Measurements from ENCODE around the gene FOXO3.

FOXO3 gene

DNA sequence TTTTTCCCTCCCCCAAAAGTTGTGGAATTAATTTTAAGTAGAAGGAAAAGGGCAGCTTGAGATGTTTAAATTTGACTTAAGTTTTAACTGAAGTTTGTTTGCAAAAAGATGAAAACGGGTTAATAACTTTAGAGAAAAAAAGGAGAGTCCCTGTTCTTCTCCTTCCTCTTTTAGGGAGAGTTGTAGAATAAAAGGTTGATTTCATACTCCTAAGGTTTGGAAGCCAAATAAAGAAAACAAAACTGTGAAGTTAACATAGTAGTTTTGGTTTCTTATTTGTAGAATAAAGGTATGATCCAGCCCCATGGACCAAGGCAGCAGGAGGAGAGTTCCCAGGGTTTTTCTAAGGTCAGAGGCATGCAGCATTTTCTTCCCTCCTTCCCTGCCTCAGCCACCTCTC is 33.4 kb downstream of the FOXO3 start:
- Mint-ChIP-seq H3K4me3 (no peak overlapping the region), H3K36me3 (peaks cover 6% of the 10 kb centered on the region), H3K27ac (no peak overlapping the region), H3K4me1 (ENCODE audit: low read depth) (peaks cover 54% of the 10 kb centered on the region), H3K9me3 (ENCODE audit: low read depth) (no peaks in the 10 kb centered on the region), H3K27me3 (no peaks in the 10 kb centered on the region)

DNA sequence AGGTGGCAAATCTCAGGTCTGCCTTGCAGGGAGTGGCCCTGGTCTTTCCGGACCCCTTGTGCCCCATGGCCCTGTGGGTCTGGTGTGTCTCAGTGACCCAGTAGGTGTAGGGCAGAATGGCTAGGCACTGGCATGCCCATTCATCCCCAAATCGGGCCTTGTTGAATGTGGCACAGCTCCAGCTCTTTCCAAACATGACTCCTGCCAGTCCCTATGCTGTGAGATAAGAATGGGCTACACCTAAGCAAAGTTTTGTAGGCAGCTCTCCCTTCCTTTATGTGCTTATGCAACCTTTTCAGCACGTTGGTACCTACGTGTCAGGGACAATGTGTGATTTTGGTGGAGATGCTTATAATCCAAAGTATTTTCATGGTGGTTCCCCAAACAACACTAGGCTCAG is 33.9 kb downstream of the FOXO3 start:
- H3K27ac Mint-ChIP-seq: no peak overlapping the region
- H3K27me3 Mint-ChIP-seq: no peaks in the 10 kb centered on the region
- no peaks in the 10 kb centered on the region for H3K9me3 Mint-ChIP-seq (ENCODE audit: low read depth)
- H3K4me1 Mint-ChIP-seq (ENCODE audit: low read depth): peaks cover 54% of the 10 kb centered on the region
- H3K4me3 Mint-ChIP-seq: no peak overlapping the region
- H3K36me3 Mint-ChIP-seq: peaks cover 9% of the 10 kb centered on the region

DNA sequence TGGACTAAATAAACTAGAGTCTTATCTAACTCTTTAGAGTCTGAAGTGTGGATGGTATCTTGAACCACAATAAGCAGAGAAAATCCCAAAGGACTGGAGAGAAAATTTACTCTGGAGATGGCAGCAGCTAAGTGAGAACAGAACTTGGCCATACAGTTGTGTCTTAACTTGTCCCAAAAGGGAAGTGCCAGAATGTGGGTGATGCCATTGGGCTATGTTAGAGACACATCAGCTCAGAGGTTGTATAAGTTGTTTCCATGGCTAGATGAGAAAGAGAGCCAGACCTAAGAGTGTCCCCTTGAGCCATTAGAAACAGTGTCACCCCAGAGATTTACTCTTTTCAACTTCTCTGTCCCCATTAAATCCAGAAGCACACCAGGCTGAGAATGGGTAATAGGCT is 36.2 kb downstream of the FOXO3 start:
- Mint-ChIP-seq H3K9me3 (ENCODE audit: low read depth) (no peaks in the 10 kb centered on the region), H3K4me3 (no peak overlapping the region), H3K27ac (no peak overlapping the region), H3K36me3 (peaks cover 11% of the 10 kb centered on the region), H3K4me1 (ENCODE audit: low read depth) (peaks cover 47% of the 10 kb centered on the region), H3K27me3 (no peaks in the 10 kb centered on the region)

DNA sequence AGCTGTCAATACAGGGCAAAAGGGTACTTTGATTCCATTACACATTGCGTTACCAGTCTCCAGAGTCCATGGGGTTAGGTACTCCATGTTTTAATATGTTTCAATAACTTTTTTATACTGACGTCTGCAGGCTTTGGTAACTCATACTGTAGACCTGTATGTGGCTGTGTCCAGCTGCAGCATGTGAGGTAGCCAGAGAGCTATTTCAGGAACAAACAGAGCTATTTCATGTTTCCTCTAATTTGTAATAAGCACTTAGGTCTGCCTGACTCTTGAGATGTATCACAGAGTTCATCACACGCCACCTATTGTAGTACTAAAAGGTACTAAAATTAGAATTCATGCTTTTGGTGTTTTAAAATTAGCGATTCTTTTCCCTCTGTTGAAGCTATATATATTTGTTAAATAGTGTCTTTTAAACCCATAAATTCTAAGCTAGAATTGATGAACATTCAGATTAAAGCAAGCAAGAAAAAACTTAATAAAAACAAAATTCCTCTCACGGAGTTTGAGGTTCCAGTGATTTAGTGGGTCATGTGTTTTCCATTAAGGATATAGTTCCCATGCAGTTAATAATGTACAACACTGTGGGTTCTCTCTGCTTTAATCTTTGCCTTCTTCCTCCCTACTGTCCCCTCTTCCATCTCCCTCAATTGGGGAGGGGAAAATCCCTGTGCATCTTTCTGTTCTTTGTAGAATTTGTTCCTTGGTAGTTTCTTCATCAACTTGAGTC is 37.0 kb downstream of the FOXO3 start:
- peaks cover 11% of the 10 kb centered on the region for H3K36me3 Mint-ChIP-seq
- no peak overlapping the region for H3K27ac Mint-ChIP-seq
- peaks cover 42% of the 10 kb centered on the region for H3K4me1 Mint-ChIP-seq (ENCODE audit: low read depth)
- H3K9me3 Mint-ChIP-seq (ENCODE audit: low read depth): no peaks in the 10 kb centered on the region
- H3K4me3 Mint-ChIP-seq: no peak overlapping the region
- H3K27me3 Mint-ChIP-seq: no peaks in the 10 kb centered on the region

DNA sequence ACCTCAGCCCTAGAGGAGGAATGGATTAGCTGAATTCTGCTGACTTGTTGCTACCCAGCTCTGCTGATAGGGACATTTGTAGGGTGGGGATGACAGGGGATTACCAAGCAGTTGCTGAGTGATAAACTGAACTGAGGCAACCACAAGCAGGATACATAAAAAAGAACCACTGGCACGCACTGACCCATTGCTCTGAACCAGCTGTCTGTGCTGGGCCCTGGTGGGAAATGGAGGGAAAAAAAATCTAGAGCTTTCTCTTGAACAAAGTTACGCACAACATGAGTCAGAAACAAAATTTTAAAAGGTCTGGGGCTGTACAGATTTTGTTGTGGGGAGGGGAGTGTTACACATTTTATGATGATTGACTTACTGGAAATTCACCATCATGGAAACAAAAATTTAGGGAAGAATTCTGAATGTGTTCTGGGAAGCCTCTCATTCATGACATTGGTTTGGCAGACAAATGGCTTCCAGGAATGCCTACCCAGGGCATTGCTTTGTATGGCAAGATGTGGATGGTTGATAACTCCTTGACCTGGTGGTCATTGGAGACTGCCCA is 37.7 kb downstream of the FOXO3 start:
- H3K27ac Mint-ChIP-seq: no peak overlapping the region

DNA sequence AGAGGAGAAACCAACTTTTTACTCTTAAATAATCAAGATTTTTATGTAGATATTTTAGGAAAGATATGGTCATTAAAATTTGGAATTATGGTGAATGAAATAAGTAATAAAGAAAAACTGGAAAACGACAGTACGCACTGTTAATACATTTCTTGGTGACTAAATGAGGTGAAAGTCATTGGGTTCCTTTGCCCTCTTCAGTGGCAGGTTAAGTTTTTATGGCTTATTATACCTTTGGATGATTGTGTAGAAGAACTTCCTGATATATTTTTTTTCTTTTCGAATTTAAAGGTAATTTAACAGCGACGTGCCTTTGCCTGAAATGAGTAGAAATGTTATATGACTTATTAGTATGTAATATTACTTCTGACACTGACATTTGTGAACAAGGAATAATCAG is 43.4 kb downstream of the FOXO3 start:
- no peak overlapping the region for H3K4me3 Mint-ChIP-seq
- no peaks in the 10 kb centered on the region for H3K27me3 Mint-ChIP-seq
- peaks cover 7% of the 10 kb centered on the region for H3K36me3 Mint-ChIP-seq
- H3K4me1 Mint-ChIP-seq (ENCODE audit: low read depth): peaks cover 41% of the 10 kb centered on the region
- no peaks in the 10 kb centered on the region for H3K9me3 Mint-ChIP-seq (ENCODE audit: low read depth)
- H3K27ac Mint-ChIP-seq: no peak overlapping the region

More for the DNA sequence above, 37.7 kb downstream of the FOXO3 start:
- H3K9me3 Mint-ChIP-seq (ENCODE audit: low read depth): no peaks in the 10 kb centered on the region
- H3K36me3 Mint-ChIP-seq: peaks cover 9% of the 10 kb centered on the region
- no peak overlapping the region for H3K4me3 Mint-ChIP-seq
- H3K4me1 Mint-ChIP-seq (ENCODE audit: low read depth): peaks cover 41% of the 10 kb centered on the region
- H3K27me3 Mint-ChIP-seq: no peaks in the 10 kb centered on the region

DNA sequence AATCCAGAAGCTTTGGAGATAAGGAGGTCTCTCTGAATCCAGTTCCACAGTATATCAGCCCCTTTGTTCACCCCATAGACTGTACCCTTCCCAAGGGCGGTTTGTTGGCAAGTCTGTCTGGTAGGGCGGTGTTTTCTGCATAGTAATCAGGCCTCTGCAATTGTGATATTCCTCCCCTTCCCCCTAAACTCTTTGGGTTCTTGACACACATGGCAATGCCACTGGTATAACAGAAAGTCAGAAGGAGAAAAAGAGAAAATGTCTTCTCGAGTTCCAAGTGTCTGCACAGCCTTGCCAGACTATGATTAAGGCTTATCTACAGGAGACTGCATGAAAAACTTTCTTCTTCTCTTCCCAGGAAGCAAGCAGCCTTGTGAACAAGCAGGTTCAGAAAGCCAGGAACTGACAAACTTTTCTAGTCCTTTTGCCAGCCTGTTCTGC is 45.6 kb downstream of the FOXO3 start:
- H3K4me3 Mint-ChIP-seq: no peak overlapping the region

DNA sequence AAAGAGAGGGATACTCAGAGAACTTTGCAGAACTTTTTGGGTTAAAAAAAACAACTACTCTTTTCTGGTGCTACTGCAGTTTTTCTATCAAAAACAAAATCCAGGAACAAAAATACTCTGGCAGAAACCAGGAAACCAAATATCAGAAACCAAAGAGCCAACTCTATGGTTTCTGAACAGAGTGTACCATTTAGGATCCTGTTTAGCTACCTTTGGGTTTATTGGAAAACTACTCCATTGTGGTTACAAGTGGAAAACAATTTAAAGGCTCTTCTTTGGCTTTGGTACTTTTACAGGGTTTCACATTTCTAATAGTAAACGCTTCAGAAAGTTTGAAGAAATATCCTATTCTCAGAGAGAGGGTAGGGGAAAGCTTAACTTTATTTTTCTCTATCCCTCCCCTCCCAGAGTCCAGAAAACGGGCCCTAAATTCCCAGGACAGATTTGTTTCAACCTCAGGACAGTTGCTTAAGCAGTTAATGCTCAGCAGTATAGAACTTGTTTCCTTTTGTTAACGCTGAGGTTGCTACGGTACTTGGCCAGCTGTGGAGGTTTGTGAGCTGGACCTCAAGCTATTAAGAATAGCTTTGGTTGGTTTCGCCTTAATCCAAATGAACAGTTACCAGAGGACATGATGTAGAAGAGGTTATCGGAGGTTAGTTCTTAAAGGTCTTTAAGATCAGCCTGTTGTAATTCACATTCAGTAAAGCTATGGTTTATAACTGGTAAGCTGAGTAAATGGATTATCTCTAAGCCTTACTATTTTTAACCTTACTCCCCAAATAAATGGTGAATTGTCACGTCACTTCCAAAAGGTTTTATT is 47.9 kb downstream of the FOXO3 start:
- Mint-ChIP-seq H3K4me3 (no peak overlapping the region), H3K27me3 (no peaks in the 10 kb centered on the region), H3K27ac (no peak overlapping the region), H3K4me1 (ENCODE audit: low read depth) (peaks cover 34% of the 10 kb centered on the region), H3K9me3 (ENCODE audit: low read depth) (no peaks in the 10 kb centered on the region), H3K36me3 (peaks cover 8% of the 10 kb centered on the region)

More for the DNA sequence above, 45.6 kb downstream of the FOXO3 start:
- Mint-ChIP-seq H3K4me1 (ENCODE audit: low read depth) (peaks cover 43% of the 10 kb centered on the region), H3K36me3 (peaks cover 4% of the 10 kb centered on the region), H3K27ac (no peak overlapping the region), H3K27me3 (no peaks in the 10 kb centered on the region), H3K9me3 (ENCODE audit: low read depth) (no peaks in the 10 kb centered on the region)

DNA sequence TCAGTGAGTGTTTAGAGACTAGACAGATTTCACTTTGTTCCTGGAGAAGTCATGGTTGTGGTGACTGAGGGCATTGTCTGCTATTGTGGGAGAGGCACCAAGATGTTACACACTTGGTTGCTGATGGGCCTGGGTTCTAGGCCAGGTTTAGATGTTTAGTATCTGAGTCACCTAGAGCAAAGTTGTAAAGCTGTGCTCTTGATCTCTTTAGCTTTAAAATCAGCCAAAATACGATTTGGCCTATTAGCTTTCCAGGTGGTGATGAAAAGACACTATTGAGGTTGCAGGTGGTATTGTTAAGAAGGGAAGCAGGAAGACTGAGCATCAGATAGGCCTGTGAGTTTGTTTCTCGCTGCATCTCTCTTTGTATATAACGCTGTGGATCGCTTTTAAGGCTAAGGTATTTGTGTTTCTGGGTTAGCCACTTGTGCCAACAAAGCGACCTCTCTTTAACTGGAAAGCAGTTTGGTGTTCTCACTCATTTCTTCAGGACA is 48.6 kb downstream of the FOXO3 start:
- H3K9me3 Mint-ChIP-seq (ENCODE audit: low read depth): no peaks in the 10 kb centered on the region
- no peaks in the 10 kb centered on the region for H3K27me3 Mint-ChIP-seq
- H3K4me3 Mint-ChIP-seq: no peak overlapping the region
- H3K4me1 Mint-ChIP-seq (ENCODE audit: low read depth): peaks cover 34% of the 10 kb centered on the region
- peaks cover 8% of the 10 kb centered on the region for H3K36me3 Mint-ChIP-seq
- no peak overlapping the region for H3K27ac Mint-ChIP-seq

DNA sequence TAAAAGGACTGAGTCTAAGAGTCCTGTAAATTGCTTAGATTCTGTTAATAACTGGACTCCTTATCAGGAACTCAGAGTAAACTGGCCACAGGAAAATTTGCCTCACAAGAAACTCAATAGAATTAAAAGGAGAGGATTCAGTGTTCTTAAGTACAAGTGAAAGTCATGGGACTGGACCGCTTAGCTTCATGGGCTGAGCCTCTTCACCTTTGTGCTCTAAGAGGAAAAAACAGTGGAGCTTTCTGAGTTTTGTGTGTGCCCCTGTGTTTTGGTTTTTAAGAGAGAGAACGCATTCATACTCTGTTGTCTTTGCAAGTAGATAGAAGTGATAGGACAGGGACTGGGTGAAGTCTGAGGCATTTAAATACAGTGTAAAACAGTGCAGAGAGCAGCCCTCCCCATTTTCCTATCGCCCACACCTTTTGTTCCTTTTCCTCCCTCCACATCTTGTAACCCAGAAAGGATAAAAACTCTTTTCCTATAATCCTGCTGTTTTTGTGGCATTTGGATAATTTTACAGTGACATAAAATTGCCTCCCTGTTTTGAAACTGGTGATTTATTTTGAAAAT is 49.6 kb downstream of the FOXO3 start:
- Mint-ChIP-seq H3K4me3 (no peak overlapping the region), H3K36me3 (peaks cover 8% of the 10 kb centered on the region), H3K9me3 (ENCODE audit: low read depth) (no peaks in the 10 kb centered on the region), H3K27ac (no peak overlapping the region), H3K4me1 (ENCODE audit: low read depth) (peaks cover 29% of the 10 kb centered on the region), H3K27me3 (no peaks in the 10 kb centered on the region)

DNA sequence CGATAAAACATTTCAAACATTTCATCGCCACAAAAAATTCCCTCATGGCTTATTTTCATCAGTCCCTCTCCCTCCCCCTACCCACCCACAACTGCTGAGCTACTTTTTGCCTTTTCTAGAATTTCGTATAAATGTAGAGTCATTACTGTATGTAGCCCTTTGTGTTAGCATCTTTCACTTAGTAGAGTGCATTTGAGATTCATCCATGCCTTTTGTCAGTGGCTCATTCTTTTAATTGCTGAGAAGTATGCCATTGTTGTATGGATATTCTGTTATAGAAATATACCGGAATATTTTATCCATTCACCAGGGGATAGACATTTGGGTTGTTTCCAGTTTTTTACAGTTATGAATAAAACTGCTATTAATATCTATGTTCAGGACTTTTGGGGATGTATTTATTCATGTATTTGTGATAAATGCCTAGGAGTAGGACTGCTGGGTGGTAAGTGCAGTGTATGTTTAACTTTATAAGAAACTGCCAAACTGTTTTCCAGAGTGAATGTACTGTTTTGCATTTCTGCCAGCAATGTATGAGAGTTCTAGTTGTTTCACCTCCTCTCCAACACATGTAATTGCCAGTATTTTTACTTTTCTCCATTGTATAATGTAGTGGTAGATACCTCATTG is 50.4 kb downstream of the FOXO3 start:
- H3K27ac Mint-ChIP-seq: no peak overlapping the region
- H3K4me1 Mint-ChIP-seq (ENCODE audit: low read depth): peaks cover 26% of the 10 kb centered on the region
- H3K27me3 Mint-ChIP-seq: no peaks in the 10 kb centered on the region

DNA sequence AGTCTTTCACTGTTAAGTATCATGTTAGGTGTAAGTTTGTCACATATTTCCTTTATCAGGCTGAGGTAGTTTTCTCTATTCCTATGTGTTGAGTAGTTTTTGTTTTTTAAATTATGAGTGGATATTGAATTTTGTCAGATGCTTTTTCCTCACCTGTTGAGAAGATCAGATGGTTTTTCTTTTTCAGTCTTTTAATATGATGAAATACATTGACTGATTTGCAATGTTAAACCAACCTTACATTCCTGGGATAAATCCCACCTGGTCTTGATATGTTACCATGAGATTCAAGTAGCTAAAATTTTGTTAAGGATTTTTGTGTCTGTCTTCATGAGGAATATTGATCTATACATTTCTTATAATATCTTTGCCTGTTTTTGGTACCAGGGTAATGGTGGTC is 52.1 kb downstream of the FOXO3 start:
- no peak overlapping the region for H3K4me3 Mint-ChIP-seq
- no peaks in the 10 kb centered on the region for H3K27me3 Mint-ChIP-seq
- H3K4me1 Mint-ChIP-seq (ENCODE audit: low read depth): peaks cover 28% of the 10 kb centered on the region
- H3K9me3 Mint-ChIP-seq (ENCODE audit: low read depth): no peaks in the 10 kb centered on the region
- H3K27ac Mint-ChIP-seq: no peak overlapping the region
- peaks cover 8% of the 10 kb centered on the region for H3K36me3 Mint-ChIP-seq

More for the DNA sequence above, 50.4 kb downstream of the FOXO3 start:
- H3K36me3 Mint-ChIP-seq: peaks cover 8% of the 10 kb centered on the region
- H3K9me3 Mint-ChIP-seq (ENCODE audit: low read depth): no peaks in the 10 kb centered on the region
- H3K4me3 Mint-ChIP-seq: no peak overlapping the region

DNA sequence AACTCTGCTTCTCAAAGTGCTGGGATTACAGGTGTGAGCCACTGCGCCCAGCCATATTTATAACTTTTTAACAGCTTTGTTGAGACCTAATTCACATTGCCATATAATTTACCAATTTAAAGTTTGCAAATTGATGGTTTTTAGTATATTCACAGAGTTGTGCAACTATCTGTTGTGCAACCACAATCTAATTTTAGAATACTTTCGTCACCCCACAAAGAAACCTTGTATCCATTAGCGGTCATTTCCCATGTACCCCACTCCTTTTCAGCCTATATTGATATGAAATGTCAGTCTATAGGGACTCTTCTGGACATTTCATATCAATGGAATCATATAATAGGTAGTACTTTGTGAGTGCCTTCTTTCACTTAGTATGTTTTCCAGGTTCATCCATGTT is 55.8 kb downstream of the FOXO3 start:
- Mint-ChIP-seq H3K4me3 (no peak overlapping the region), H3K9me3 (ENCODE audit: low read depth) (no peaks in the 10 kb centered on the region), H3K27me3 (no peaks in the 10 kb centered on the region), H3K4me1 (ENCODE audit: low read depth) (peaks cover 30% of the 10 kb centered on the region), H3K27ac (no peak overlapping the region), H3K36me3 (peaks cover 10% of the 10 kb centered on the region)

DNA sequence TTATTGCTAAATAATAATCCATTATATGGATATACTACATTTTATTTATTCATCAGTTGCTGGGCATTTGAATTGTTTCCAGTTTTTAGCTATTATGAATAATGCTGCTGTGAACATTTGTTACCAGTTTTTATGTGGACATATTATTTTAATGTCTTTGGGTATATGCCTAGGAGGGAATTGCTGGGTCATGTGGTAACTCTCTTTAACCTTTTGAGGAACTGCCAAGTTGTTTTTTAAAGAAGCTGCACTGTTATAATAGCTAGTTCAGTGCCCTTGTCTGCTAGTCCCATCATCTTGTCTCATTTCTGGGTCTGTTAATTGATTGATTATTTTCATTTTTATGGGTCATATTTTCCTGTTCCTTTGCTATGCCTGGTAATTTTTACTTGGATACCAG is 56.3 kb downstream of the FOXO3 start:
- Mint-ChIP-seq H3K27me3 (no peaks in the 10 kb centered on the region), H3K36me3 (peaks cover 12% of the 10 kb centered on the region), H3K4me1 (ENCODE audit: low read depth) (peaks cover 33% of the 10 kb centered on the region), H3K4me3 (no peak overlapping the region), H3K9me3 (ENCODE audit: low read depth) (no peaks in the 10 kb centered on the region), H3K27ac (no peak overlapping the region)
